Liver (tissue), 9 donors: ENCODE results near the gene RPLP2. TPM values are rescaled to one million over a fixed set of nuclear protein-coding genes. Genes with fewer than 3 reads are reported as not detected.

Experiments
- DNase-seq: peaks from one replicate; pipeline ENCODE4 v3.0.0-alpha.2; 2017; ENCODE audit warnings: low spot score
- H3K27ac ChIP-seq, 2 donors: one replicate each; pipeline ENCODE4 v1.7.0; 2013; ENCODE audit warnings: inconsistent platforms in 2 of 2, low read length in 2 of 2, control low read depth in 1 of 2, low read depth in 1 of 2, mild to moderate bottlenecking in 1 of 2
- H3K27me3 ChIP-seq, 4 donors: one replicate each; pipeline versions ENCODE4 v1.6.1 to v1.7.0; 2013; ENCODE audit warnings: low read length in 3 of 4, inconsistent platforms in 1 of 4, mild to moderate bottlenecking in 1 of 4, moderate library complexity in 1 of 4; ENCODE audit not compliant: control insufficient read depth in 4 of 4, insufficient read depth in 4 of 4
- H3K36me3 ChIP-seq, 4 donors: one replicate each; pipeline versions ENCODE4 v1.6.1 to v1.7.0; 2013; ENCODE audit warnings: low read length in 3 of 4, mild to moderate bottlenecking in 3 of 4, low read depth in 1 of 4, moderate library complexity in 1 of 4; ENCODE audit not compliant: control insufficient read depth in 4 of 4, insufficient read depth in 3 of 4
- H3K4me1 ChIP-seq, 4 donors: one replicate each; pipeline versions ENCODE4 v1.6.1 to v1.7.0; 2013; ENCODE audit warnings: low read length in 3 of 4, mild to moderate bottlenecking in 3 of 4, moderate library complexity in 1 of 4; ENCODE audit not compliant: control insufficient read depth in 4 of 4, insufficient read depth in 4 of 4
- H3K4me3 ChIP-seq, 3 donors: one replicate each; pipeline versions ENCODE4 v1.6.1 to v1.7.0; 2013; ENCODE audit warnings: low read length in 3 of 3, control low read depth in 1 of 3, low read depth in 1 of 3, mild to moderate bottlenecking in 1 of 3
- H3K9ac ChIP-seq, 2 donors: one replicate each; pipeline ENCODE4 v1.7.0; 2013; ENCODE audit warnings: low read length in 2 of 2, mild to moderate bottlenecking in 2 of 2, moderate library complexity in 2 of 2, control low read depth in 1 of 2, low read depth in 1 of 2
- H3K9me3 ChIP-seq, 4 donors: one replicate each; pipeline versions ENCODE4 v1.6.1 to v1.7.0; 2013; ENCODE audit warnings: low read length in 3 of 4; ENCODE audit not compliant: control insufficient read depth in 4 of 4
- ATF3 ChIP-seq: IDR thresholded peaks from 2 replicates; pipeline ENCODE4 v1.6.1; 2016; ENCODE audit warnings: antibody characterized with exemption
- EGR1 ChIP-seq, 2 donors: IDR thresholded peaks; 2 replicates each; pipeline ENCODE4 v1.6.1; 2016 to 2018; ENCODE audit warnings: antibody characterized with exemption in 2 of 2, low read depth in 2 of 2
- FOXA1 ChIP-seq: IDR thresholded peaks from 2 replicates; pipeline ENCODE4 v1.6.1; 2016; ENCODE audit warnings: antibody characterized with exemption
- FOXA2 ChIP-seq: IDR thresholded peaks from 2 replicates; pipeline ENCODE4 v1.6.1; 2016; ENCODE audit warnings: antibody characterized with exemption
- GABPA ChIP-seq, 2 donors: IDR thresholded peaks in 1 of 2; conservative IDR thresholded peaks in 1 of 2; 2 replicates each; pipeline ENCODE4 v1.6.1; 2016; ENCODE audit warnings: antibody characterized with exemption in 2 of 2, mild to moderate bottlenecking in 1 of 2, moderate library complexity in 1 of 2
- HNF4G ChIP-seq: IDR thresholded peaks from 2 replicates; pipeline ENCODE4 v1.6.1; 2016; ENCODE audit warnings: antibody characterized with exemption
- RAD21 ChIP-seq, 2 donors: IDR thresholded peaks; 2 replicates each; pipeline ENCODE4 v1.6.1; 2016; ENCODE audit warnings: antibody characterized with exemption in 2 of 2, mild to moderate bottlenecking in 2 of 2
- SP1 ChIP-seq: IDR thresholded peaks from 2 replicates; pipeline ENCODE4 v1.6.1; 2018; ENCODE audit warnings: antibody characterized with exemption, mild to moderate bottlenecking
- WGBS: extraction: QIAGEN DNeasy Blood & Tissue Kit; methylation state at CpG from one replicate; pipeline ENCODE4 v1.1.7; 2013; 5-methylcytosine and 5-hydroxymethylcytosine counted together
- polyA plus RNA-seq, 2 donors: library from polyadenylated mRNA; stranded (reverse) in 1 of 2; unstranded in 1 of 2; fragments of 200-250 nt in 1 of 2; fragments of >200 nt in 1 of 2; fragmentation: Nextera tagmentation in 1 of 2; extraction: Ambion mirVana in 1 of 2; gene quantifications; one replicate each; pipeline versions ENCODE4 v1.2.1 to v1.2.3, GENCODE V29; 2013 to 2015
- total RNA-seq, 2 donors: library from RNA; depleted of rRNA; stranded (reverse); fragments of >200 nt; gene quantifications; one replicate each; pipeline ENCODE4 v1.2.3, GENCODE V29; 2014
- TF ChIP-seq, protein P1 (sequence below): IDR thresholded peaks from 2 replicates; pipeline ENCODE4 v1.6.1; 2016; ENCODE audit warnings: antibody characterized with exemption, mild to moderate bottlenecking
- TF ChIP-seq, protein P2 (sequence below): IDR thresholded peaks from 2 replicates; pipeline ENCODE4 v1.6.1; 2016; ENCODE audit warnings: antibody characterized with exemption
- TF ChIP-seq, protein P3 (sequence below): IDR thresholded peaks from 2 replicates; pipeline ENCODE4 v1.6.1; 2016; ENCODE audit warnings: antibody characterized with exemption
- donor health status: healthy.
- donor health status: healthy.
- donor health status: healthy.
- donor health status: healthy.
- donor health status: healthy.

RPLP2 gene
- total and polyA plus RNA-seq, 4 donors = 59.8 to 476 (median 285) TPM

GRCh38 chr11:792873-793272, 16.9 kb upstream of the RPLP2 start:
- no peak overlapping the region for H3K27ac ChIP-seq
- no peaks in the 10 kb centered on the region for H3K9me3 ChIP-seq
- H3K27me3 ChIP-seq = no peaks in the 10 kb centered on the region
- no peak overlapping the region for H3K9ac ChIP-seq
- TF ChIP-seq ATF3 (no peak), FOXA1 (no peak), SP1 (no peak), FOXA2 (no peak), HNF4G (no peak), RAD21 (IDR thresholded peaks at IDR 0.05) (no peak), GABPA (IDR thresholded peaks at IDR 0.05 in 1 of 2, conservative IDR thresholded peaks at IDR 0.05 in 1 of 2) (no peak)
- TF ChIP-seq, protein P1, sequence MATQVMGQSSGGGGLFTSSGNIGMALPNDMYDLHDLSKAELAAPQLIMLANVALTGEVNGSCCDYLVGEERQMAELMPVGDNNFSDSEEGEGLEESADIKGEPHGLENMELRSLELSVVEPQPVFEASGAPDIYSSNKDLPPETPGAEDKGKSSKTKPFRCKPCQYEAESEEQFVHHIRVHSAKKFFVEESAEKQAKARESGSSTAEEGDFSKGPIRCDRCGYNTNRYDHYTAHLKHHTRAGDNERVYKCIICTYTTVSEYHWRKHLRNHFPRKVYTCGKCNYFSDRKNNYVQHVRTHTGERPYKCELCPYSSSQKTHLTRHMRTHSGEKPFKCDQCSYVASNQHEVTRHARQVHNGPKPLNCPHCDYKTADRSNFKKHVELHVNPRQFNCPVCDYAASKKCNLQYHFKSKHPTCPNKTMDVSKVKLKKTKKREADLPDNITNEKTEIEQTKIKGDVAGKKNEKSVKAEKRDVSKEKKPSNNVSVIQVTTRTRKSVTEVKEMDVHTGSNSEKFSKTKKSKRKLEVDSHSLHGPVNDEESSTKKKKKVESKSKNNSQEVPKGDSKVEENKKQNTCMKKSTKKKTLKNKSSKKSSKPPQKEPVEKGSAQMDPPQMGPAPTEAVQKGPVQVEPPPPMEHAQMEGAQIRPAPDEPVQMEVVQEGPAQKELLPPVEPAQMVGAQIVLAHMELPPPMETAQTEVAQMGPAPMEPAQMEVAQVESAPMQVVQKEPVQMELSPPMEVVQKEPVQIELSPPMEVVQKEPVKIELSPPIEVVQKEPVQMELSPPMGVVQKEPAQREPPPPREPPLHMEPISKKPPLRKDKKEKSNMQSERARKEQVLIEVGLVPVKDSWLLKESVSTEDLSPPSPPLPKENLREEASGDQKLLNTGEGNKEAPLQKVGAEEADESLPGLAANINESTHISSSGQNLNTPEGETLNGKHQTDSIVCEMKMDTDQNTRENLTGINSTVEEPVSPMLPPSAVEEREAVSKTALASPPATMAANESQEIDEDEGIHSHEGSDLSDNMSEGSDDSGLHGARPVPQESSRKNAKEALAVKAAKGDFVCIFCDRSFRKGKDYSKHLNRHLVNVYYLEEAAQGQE = no peak
- TF ChIP-seq, protein P2, sequence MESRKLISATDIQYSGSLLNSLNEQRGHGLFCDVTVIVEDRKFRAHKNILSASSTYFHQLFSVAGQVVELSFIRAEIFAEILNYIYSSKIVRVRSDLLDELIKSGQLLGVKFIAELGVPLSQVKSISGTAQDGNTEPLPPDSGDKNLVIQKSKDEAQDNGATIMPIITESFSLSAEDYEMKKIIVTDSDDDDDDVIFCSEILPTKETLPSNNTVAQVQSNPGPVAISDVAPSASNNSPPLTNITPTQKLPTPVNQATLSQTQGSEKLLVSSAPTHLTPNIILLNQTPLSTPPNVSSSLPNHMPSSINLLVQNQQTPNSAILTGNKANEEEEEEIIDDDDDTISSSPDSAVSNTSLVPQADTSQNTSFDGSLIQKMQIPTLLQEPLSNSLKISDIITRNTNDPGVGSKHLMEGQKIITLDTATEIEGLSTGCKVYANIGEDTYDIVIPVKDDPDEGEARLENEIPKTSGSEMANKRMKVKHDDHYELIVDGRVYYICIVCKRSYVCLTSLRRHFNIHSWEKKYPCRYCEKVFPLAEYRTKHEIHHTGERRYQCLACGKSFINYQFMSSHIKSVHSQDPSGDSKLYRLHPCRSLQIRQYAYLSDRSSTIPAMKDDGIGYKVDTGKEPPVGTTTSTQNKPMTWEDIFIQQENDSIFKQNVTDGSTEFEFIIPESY = no peak
- TF ChIP-seq, protein P3, sequence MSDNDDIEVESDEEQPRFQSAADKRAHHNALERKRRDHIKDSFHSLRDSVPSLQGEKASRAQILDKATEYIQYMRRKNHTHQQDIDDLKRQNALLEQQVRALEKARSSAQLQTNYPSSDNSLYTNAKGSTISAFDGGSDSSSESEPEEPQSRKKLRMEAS = no peak
- peaks cover 7 to 41% (median 28%) of the 10 kb centered on the region in 4 donors for H3K4me1 ChIP-seq
- DNase-seq = no peak
- WGBS = 95% methylated on average over 13 of the region's 13 CpGs
- peaks cover 0 to 10% (median 5%) of the 10 kb centered on the region in 4 donors for H3K36me3 ChIP-seq
- H3K4me3 ChIP-seq = no peak overlapping the region

DNA sequence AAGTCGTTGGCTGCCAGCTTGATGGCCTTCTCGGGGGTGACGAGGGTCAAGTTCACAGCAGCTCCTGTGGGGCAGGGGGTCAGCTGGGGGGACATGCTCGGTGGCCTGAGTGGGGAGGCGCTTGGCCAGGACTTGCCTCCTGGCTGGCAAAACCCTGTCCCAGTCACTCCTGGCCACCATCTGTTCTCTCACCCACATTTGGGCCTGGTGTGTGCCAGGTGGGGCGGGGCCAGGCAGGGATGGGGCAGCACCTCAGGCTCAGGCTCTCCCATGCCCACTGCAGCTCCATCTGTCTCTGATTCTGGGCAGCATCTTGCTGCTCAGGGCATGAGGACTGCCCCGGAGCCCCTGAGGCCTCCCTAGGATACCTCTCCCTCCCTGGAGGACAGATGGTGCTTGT, 16.2 kb upstream of the RPLP2 start:
- no peak for DNase-seq
- Histone ChIP-seq H3K27ac (no peak overlapping the region), H3K4me3 (no peak overlapping the region), H3K4me1 (peaks cover 11 to 47% (median 30%) of the 10 kb centered on the region in 4 donors), H3K9ac (no peak overlapping the region), H3K36me3 (peaks cover 0 to 10% (median 5%) of the 10 kb centered on the region in 4 donors), H3K27me3 (no peaks in the 10 kb centered on the region), H3K9me3 (no peaks in the 10 kb centered on the region)
- WGBS = 83% methylated on average over 7 of the region's 7 CpGs
- no peak for TF ChIP-seq FOXA2
- TF ChIP-seq, protein P1 = no peak
- no peak for TF ChIP-seq FOXA1
- TF ChIP-seq SP1 = no peak
- TF ChIP-seq, protein P3 = no peak
- TF ChIP-seq EGR1 (IDR thresholded peaks at IDR 0.05; ENCODE audit: low read depth in 2 of 2) = no peak
